ENCODE data around the gene SHISA5. TPM values are rescaled to one million over a fixed set of nuclear protein-coding genes. Genes with fewer than 3 reads are reported as not detected.

SHISA5 gene
- total RNA-seq, 1 experiment from 2014 or later: 159 TPM

DNA sequence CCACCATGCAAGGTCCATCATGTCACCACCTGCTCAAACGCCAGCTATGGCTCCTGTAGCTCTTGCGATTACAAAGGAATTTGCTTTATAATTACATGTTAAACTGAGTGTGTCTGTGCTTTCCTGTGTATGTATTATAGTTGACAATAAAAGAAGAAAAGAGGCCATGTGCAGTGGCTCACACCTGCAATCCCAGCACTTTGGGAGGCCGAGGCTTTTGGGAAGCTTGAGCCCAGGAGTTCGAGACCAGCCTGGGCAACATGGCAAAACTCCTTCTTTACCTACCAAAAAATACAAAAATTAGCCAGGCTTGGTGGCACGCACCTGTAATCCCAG lies 30.4 kb downstream of the SHISA5 start:
- Histone ChIP-seq H3K4me3 (ENCODE audit: low read length) (peak overlapping the region; percentile 79), H3K27me3 (ENCODE audit: low read length) (no peaks in the 10 kb centered on the region), H3K4me1 (ENCODE audit: insufficient read depth, low read length) (peaks cover 20% of the 10 kb centered on the region), H3K36me3 (ENCODE audit: low read depth, low read length) (peaks cover 3% of the 10 kb centered on the region; the same call in 1 of the 2 replicates), H3K9me2 (replicated peaks; ENCODE audit: low read length) (no peaks in the 10 kb centered on the region), H2AFZ (ENCODE audit: low read length) (peak overlapping the region; percentile 84), H3K9me3 (ENCODE audit: low read length) (no peaks in the 10 kb centered on the region), H3K79me2 (ENCODE audit: low read length) (peaks cover 43% of the 10 kb centered on the region), H3F3A (ENCODE audit: low read length, unreplicated experiment) (peaks cover 6% of the 10 kb centered on the region), H3K4me2 (ENCODE audit: low read length) (peak overlapping the region; percentile 97), H3K9ac (ENCODE audit: low read length) (peak overlapping the region; percentile 92), H4K20me1 (ENCODE audit: low read length) (no peaks in the 10 kb centered on the region), H3K27ac (ENCODE audit: low read length) (peak overlapping the region; percentile 92)
- POLR2A ChIA-PET (ENCODE audit: unreplicated experiment): interaction anchor here (0.6 to 1.9 kb wide), 2 partner anchors 84 to 534 kb away, joined by 3 to 10 read pairs; partner anchors contain the start of gene PFKFB4
- DNase-seq (no peak), ATAC-seq (no peak)
- no TSS peak for BruUV-seq (replicated peaks)
- intact Hi-C loops (cut with micrococcal nuclease): loop anchor here (2.0 kb wide), 1 partner anchor 33 kb away; no protein-coding TSS in a partner anchor
- TF ChIP-seq, protein P1, sequence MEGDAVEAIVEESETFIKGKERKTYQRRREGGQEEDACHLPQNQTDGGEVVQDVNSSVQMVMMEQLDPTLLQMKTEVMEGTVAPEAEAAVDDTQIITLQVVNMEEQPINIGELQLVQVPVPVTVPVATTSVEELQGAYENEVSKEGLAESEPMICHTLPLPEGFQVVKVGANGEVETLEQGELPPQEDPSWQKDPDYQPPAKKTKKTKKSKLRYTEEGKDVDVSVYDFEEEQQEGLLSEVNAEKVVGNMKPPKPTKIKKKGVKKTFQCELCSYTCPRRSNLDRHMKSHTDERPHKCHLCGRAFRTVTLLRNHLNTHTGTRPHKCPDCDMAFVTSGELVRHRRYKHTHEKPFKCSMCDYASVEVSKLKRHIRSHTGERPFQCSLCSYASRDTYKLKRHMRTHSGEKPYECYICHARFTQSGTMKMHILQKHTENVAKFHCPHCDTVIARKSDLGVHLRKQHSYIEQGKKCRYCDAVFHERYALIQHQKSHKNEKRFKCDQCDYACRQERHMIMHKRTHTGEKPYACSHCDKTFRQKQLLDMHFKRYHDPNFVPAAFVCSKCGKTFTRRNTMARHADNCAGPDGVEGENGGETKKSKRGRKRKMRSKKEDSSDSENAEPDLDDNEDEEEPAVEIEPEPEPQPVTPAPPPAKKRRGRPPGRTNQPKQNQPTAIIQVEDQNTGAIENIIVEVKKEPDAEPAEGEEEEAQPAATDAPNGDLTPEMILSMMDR (conservative IDR thresholded peaks at IDR 0.05; ENCODE audit: low read depth, low read length): no peak
- TF ChIP-seq EZH2 (IDR thresholded peaks at IDR 0.05; ENCODE audit: low read length, unreplicated experiment): no peak
- TF ChIP-seq EZH2phosphoT487 (IDR thresholded peaks at IDR 0.05; ENCODE audit: borderline replicate concordance, low read length): no peak
- CTCF ChIA-PET: interaction anchor here (1.2 kb wide), 1 partner anchor 84 kb away, joined by 4 read pairs; no protein-coding TSS in a partner anchor

DNA sequence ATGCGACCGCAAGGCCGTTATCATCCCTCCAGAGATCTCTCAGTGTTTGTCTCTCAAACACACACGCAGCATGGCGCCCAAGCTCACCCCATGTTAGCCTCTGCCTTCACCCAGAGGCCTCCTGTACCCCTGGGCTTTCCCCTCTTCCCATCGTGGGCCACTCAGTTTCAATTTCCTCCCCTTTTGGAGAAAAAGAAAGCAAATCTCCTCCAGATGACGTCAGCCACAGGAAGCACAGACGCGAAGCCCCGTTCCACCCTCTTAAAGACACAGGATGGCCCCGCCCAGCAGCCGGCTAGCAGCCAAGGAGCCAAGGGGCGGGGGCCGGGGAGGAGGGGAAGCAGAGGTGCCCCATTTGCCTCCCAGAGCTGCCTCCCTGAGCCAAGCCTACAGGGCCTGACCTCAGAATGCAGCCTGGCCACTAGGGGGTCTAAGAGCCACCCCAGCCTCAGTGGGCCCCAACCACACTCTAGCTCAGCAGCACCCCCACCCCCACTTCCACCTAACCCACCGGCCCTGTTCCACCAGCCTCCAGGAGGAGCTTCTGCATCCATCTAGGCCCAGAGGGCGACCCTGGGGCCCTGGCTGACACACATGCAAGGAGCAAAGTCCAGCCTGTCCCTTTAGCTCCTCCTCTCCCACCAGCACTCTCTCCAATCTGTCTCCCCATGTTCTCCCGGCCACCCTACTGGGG lies 30.9 kb downstream of the SHISA5 start:
- BruUV-seq (replicated peaks): no TSS peak
- peak overlapping the region; percentile 92 for H3K27ac ChIP-seq (ENCODE audit: low read length)
- peak overlapping the region; percentile 92 for H3K9ac ChIP-seq (ENCODE audit: low read length)
- H2AFZ ChIP-seq (ENCODE audit: low read length): peak overlapping the region; percentile 84
- TF ChIP-seq EZH2phosphoT487 (IDR thresholded peaks at IDR 0.05; ENCODE audit: borderline replicate concordance, low read length): no peak
- TF ChIP-seq, protein P1 (conservative IDR thresholded peaks at IDR 0.05; ENCODE audit: low read depth, low read length): peak; percentile 59
- CTCF ChIA-PET: interaction anchor here (1.2 kb wide), 1 partner anchor 85 kb away, joined by 4 read pairs; no protein-coding TSS in a partner anchor
- peak overlapping the region; percentile 97 for H3K4me2 ChIP-seq (ENCODE audit: low read length)
- H3K9me2 ChIP-seq (replicated peaks; ENCODE audit: low read length): no peaks in the 10 kb centered on the region
- no peaks in the 10 kb centered on the region for H3K27me3 ChIP-seq (ENCODE audit: low read length)
- H4K20me1 ChIP-seq (ENCODE audit: low read length): no peaks in the 10 kb centered on the region
- intact Hi-C loops (cut with micrococcal nuclease): loop anchor here (2.0 kb wide), 1 partner anchor 34 kb away; no protein-coding TSS in a partner anchor
- peaks cover 6% of the 10 kb centered on the region for H3F3A ChIP-seq (ENCODE audit: low read length, unreplicated experiment)
- peak; percentile 84 for ATAC-seq
- peak; percentile 90 for DNase-seq
- peaks cover 20% of the 10 kb centered on the region for H3K4me1 ChIP-seq (ENCODE audit: insufficient read depth, low read length)
- peaks cover 3% of the 10 kb centered on the region; the same call in 1 of the 2 replicates for H3K36me3 ChIP-seq (ENCODE audit: low read depth, low read length)
- H3K4me3 ChIP-seq (ENCODE audit: low read length): peak overlapping the region; percentile 79
- POLR2A ChIA-PET (ENCODE audit: unreplicated experiment): interaction anchor here (0.6 to 1.9 kb wide), 2 partner anchors 84 to 535 kb away, joined by 3 to 10 read pairs; partner anchors contain the start of gene PFKFB4
- peaks cover 48% of the 10 kb centered on the region for H3K79me2 ChIP-seq (ENCODE audit: low read length)
- H3K9me3 ChIP-seq (ENCODE audit: low read length): no peaks in the 10 kb centered on the region

DNA sequence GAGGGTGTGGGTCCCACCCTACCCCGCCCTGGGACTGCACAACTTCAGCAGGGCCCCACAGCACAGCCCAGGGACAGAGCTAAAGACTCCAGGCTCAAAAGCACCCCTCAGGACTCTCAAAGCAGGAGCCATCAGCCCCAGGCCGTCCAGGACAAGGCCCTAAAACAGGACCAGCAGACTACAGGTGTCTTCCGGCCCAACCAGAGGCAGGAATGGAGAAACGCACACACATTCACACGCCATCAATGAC lies 31.4 kb downstream of the SHISA5 start:
- no peaks in the 10 kb centered on the region for H4K20me1 ChIP-seq (ENCODE audit: low read length)
- TF ChIP-seq EZH2phosphoT487 (IDR thresholded peaks at IDR 0.05; ENCODE audit: borderline replicate concordance, low read length) (no peak), EZH2 (IDR thresholded peaks at IDR 0.05; ENCODE audit: low read length, unreplicated experiment) (no peak)
- TF ChIP-seq, protein P1 (conservative IDR thresholded peaks at IDR 0.05; ENCODE audit: low read depth, low read length): no peak
- H2AFZ ChIP-seq (ENCODE audit: low read length): peak overlapping the region; percentile 84
- H3F3A ChIP-seq (ENCODE audit: low read length, unreplicated experiment): peaks cover 6% of the 10 kb centered on the region
- DNase-seq (peak; percentile 65), ATAC-seq (peak; percentile 45)
- H3K9me2 ChIP-seq (replicated peaks; ENCODE audit: low read length): no peaks in the 10 kb centered on the region
- no peaks in the 10 kb centered on the region for H3K9me3 ChIP-seq (ENCODE audit: low read length)
- H3K4me3 ChIP-seq (ENCODE audit: low read length): peak overlapping the region; percentile 79
- H3K79me2 ChIP-seq (ENCODE audit: low read length): peaks cover 53% of the 10 kb centered on the region
- CTCF ChIA-PET: interaction anchor here (1.2 kb wide), 1 partner anchor 85 kb away, joined by 4 read pairs; no protein-coding TSS in a partner anchor
- TSS peak; percentile 80 for BruUV-seq (replicated peaks)
- H3K4me2 ChIP-seq (ENCODE audit: low read length): peak overlapping the region; percentile 97
- intact Hi-C loops (cut with micrococcal nuclease): loop anchor here (2.0 kb wide), 1 partner anchor 34 kb away; no protein-coding TSS in a partner anchor
- peaks cover 3% of the 10 kb centered on the region; the same call in 1 of the 2 replicates for H3K36me3 ChIP-seq (ENCODE audit: low read depth, low read length)
- peaks cover 23% of the 10 kb centered on the region for H3K4me1 ChIP-seq (ENCODE audit: insufficient read depth, low read length)
- peak overlapping the region; percentile 92 for H3K27ac ChIP-seq (ENCODE audit: low read length)
- no peaks in the 10 kb centered on the region for H3K27me3 ChIP-seq (ENCODE audit: low read length)
- POLR2A ChIA-PET (ENCODE audit: unreplicated experiment): interaction anchor here (1.9 kb wide), 1 partner anchor 85 kb away, joined by 10 read pairs; the partner anchor contains the start of gene PFKFB4
- H3K9ac ChIP-seq (ENCODE audit: low read length): peak overlapping the region; percentile 92

Measured in PC-3 (cell line).